Measurements from ENCODE around the gene VWDE. TPM values are rescaled to one million over a fixed set of nuclear protein-coding genes. Genes with fewer than 3 reads are reported as not detected.

VWDE gene
- total and polyA plus RNA-seq, 2 of the 8 experiments (the other 6 are each of a cell fraction or from before 2014, with no cell fraction given), result 11.0 to 21.2 TPM

- TF ChIP-seq SP1 (IDR thresholded peaks at IDR 0.05; ENCODE audit: low read depth, low read length), result peak; percentile 51; the same call in 1 of the 2 replicates
- TF ChIP-seq RAD21 (IDR thresholded peaks at IDR 0.05 in 1 of 2, conservative IDR thresholded peaks at IDR 0.05 in 1 of 2; ENCODE audit: low read depth in 2 of 2, low read length in 2 of 2), result no peak
- TF ChIP-seq E2F6 (IDR thresholded peaks at IDR 0.05), result peak; percentile 53; the same call in 1 of the 2 replicates
- TF ChIP-seq BRCA1 (IDR thresholded peaks at IDR 0.05; ENCODE audit: low read depth, low read length), result no peak
- no peak for TF ChIP-seq FOSL1 (IDR thresholded peaks at IDR 0.05; ENCODE audit: insufficient read depth, low read depth, low read length)
- TF ChIP-seq USF2 (IDR thresholded peaks at IDR 0.05; ENCODE audit: low read length), result no peak
- TF ChIP-seq RXRA (IDR thresholded peaks at IDR 0.05; ENCODE audit: insufficient read depth, low read depth, low read length), result no peak
- no peak for TF ChIP-seq TAF7 (optimal IDR thresholded peaks at IDR 0.05; ENCODE audit: borderline replicate concordance, low read depth, low read length)
- TF ChIP-seq JUND (IDR thresholded peaks at IDR 0.05; ENCODE audit: low read length), result 0 out of 2 replicates have a peak, but pooled peaks have one; percentile 29
- TF ChIP-seq POU5F1 (IDR thresholded peaks at IDR 0.05; ENCODE audit: low read depth, low read length), result peak; percentile 71; the same call in 1 of the 2 replicates
- no peak for TF ChIP-seq SP4 (IDR thresholded peaks at IDR 0.05; ENCODE audit: low read length)
- no peak for TF ChIP-seq JUN (IDR thresholded peaks at IDR 0.05; ENCODE audit: low read depth, low read length)
- no peak for TF ChIP-seq ZNF274 (IDR thresholded peaks at IDR 0.05; ENCODE audit: borderline replicate concordance, extremely low read depth, low read length)
- TF ChIP-seq RFX5 (IDR thresholded peaks at IDR 0.05; ENCODE audit: borderline replicate concordance, low read depth, low read length), result no peak
- no peak for TF ChIP-seq TEAD4 (IDR thresholded peaks at IDR 0.05; ENCODE audit: low read depth, low read length)
- TF ChIP-seq TBP (IDR thresholded peaks at IDR 0.05; ENCODE audit: low read depth, low read length), result no peak
- no peak for TF ChIP-seq CBX8 (IDR thresholded peaks at IDR 0.05; ENCODE audit: borderline replicate concordance, low read depth, low read length)
- TF ChIP-seq, protein P1, sequence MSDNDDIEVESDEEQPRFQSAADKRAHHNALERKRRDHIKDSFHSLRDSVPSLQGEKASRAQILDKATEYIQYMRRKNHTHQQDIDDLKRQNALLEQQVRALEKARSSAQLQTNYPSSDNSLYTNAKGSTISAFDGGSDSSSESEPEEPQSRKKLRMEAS (IDR thresholded peaks at IDR 0.05), result peak; percentile 76
- no peak for TF ChIP-seq MAFK (IDR thresholded peaks at IDR 0.05; ENCODE audit: low read depth, low read length)
Measured at GRCh38 chr7:12328888-12329770, 74.5 kb downstream of the VWDE start (continued).

Data from H1 (cell line).